ENCODE results near the gene TMEM35B. TPM values are rescaled to one million over a fixed set of nuclear protein-coding genes. Genes with fewer than 3 reads are reported as not detected.

The TMEM35B gene
- total and polyA plus RNA-seq, 4 donors = 31.3 to 68.4 (median 42.9) TPM

DNA sequence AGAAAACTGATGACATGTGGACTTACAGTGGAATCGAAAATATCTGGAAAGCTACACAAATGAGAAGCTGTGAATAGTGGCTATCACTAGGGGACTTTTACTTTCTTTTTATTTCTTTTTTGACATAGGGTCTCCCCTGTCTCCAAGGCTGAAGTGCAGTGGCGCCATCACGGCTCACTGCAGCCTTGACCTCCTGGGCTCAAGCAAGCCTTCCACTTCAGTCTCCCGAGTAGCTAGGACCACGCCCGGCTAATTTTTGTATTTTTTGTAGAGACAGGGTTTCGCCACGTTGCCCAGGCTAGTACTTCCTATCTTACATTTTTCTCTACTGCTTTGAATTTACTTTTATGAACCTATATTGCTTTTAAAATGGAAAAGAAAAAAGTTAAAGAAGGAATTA, 10.5 kb downstream of the TMEM35B start:
- no peak overlapping the region for H3K9ac ChIP-seq (ENCODE audit: insufficient read depth in 1 of 2, low read length in 2 of 2)
- H3K4me3 ChIP-seq = no peak overlapping the region
- peaks cover 0 to 5% (median 0%) of the 10 kb centered on the region in 5 donors for H3K4me1 ChIP-seq (ENCODE audit: control insufficient read depth in 5 of 5, insufficient read depth in 5 of 5, low read length in 5 of 5)
- WGBS, 2 donors = 80 to 84% methylated on average over 8 of the region's 8 CpGs
- ATAC-seq (ENCODE audit: insufficient read depth, low FRiP score) (no peak), DNase-seq (no peak)
- H3K36me3 ChIP-seq (ENCODE audit: control insufficient read depth in 4 of 4, insufficient read depth in 4 of 4, low read length in 4 of 4) = peaks cover 0 to 8% (median 0%) of the 10 kb centered on the region in 4 donors
- H3K27ac ChIP-seq (ENCODE audit: low read depth in 1 of 2, low read length in 1 of 2) = no peak overlapping the region
- H3K27me3 ChIP-seq (ENCODE audit: control insufficient read depth in 3 of 3, insufficient read depth in 3 of 3, low read length in 2 of 3) = peaks cover 0 to 5% (median 0%) of the 10 kb centered on the region in 3 donors
- no peaks in the 10 kb centered on the region for H3K9me3 ChIP-seq (ENCODE audit: control insufficient read depth in 4 of 4, insufficient read depth in 3 of 4, low read length in 3 of 4)
- TF ChIP-seq, protein P1, sequence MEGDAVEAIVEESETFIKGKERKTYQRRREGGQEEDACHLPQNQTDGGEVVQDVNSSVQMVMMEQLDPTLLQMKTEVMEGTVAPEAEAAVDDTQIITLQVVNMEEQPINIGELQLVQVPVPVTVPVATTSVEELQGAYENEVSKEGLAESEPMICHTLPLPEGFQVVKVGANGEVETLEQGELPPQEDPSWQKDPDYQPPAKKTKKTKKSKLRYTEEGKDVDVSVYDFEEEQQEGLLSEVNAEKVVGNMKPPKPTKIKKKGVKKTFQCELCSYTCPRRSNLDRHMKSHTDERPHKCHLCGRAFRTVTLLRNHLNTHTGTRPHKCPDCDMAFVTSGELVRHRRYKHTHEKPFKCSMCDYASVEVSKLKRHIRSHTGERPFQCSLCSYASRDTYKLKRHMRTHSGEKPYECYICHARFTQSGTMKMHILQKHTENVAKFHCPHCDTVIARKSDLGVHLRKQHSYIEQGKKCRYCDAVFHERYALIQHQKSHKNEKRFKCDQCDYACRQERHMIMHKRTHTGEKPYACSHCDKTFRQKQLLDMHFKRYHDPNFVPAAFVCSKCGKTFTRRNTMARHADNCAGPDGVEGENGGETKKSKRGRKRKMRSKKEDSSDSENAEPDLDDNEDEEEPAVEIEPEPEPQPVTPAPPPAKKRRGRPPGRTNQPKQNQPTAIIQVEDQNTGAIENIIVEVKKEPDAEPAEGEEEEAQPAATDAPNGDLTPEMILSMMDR (IDR thresholded peaks at IDR 0.05; ENCODE audit: control extremely low read depth, extremely low read depth) = no peak

- peaks cover 0 to 2% (median 0%) of the 10 kb centered on the region in 4 donors for H3K9me3 ChIP-seq (ENCODE audit: control insufficient read depth in 4 of 4, insufficient read depth in 3 of 4, low read length in 3 of 4)
- H3K4me3 ChIP-seq = no peak overlapping the region
- WGBS, 2 donors = 93 to 100% methylated on average over 3 of the region's 3 CpGs
- no peak for DNase-seq
- peaks cover 0 to 5% (median 0%) of the 10 kb centered on the region in 5 donors for H3K4me1 ChIP-seq (ENCODE audit: control insufficient read depth in 5 of 5, insufficient read depth in 5 of 5, low read length in 5 of 5)
- no peak overlapping the region for H3K9ac ChIP-seq (ENCODE audit: insufficient read depth in 1 of 2, low read length in 2 of 2)
- H3K27ac ChIP-seq (ENCODE audit: low read depth in 1 of 2, low read length in 1 of 2) = no peak overlapping the region
- H3K27me3 ChIP-seq (ENCODE audit: control insufficient read depth in 3 of 3, insufficient read depth in 3 of 3, low read length in 2 of 3) = peaks cover 0 to 5% (median 0%) of the 10 kb centered on the region in 3 donors
- ATAC-seq (ENCODE audit: insufficient read depth, low FRiP score) = no peak
- TF ChIP-seq, protein P1 (IDR thresholded peaks at IDR 0.05; ENCODE audit: control extremely low read depth, extremely low read depth) = no peak
- H3K36me3 ChIP-seq (ENCODE audit: control insufficient read depth in 4 of 4, insufficient read depth in 4 of 4, low read length in 4 of 4) = peaks cover 0 to 6% (median 0%) of the 10 kb centered on the region in 4 donors
Measured at GRCh38 chr1:34973326-34973725, 11.8 kb downstream of the TMEM35B start.

DNA sequence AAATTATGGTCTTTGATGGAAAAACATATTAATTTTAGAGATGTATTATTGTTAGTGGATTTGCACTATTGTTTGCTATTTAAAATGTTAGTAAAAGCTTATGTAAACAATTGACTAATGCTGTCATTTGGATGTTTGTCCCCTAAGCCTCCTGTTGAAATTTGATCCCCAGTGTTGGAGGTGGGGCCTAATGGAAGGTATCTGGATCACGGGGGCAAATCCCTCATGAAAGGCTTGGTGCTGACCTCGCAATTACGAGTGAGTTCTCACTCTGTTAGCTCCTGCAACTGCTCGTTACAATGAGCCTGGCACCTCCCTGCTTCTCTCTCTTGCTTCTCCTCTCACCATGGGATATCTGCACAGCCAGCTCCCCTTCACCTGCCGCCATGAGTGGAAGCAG, 14.3 kb downstream of the TMEM35B start:
- WGBS, 2 donors = 42 to 65% methylated on average over 5 of the region's 5 CpGs

More for the DNA sequence above, 14.3 kb downstream of the TMEM35B start:
- Histone ChIP-seq H3K36me3 (ENCODE audit: control insufficient read depth in 4 of 4, insufficient read depth in 4 of 4, low read length in 4 of 4) (no peaks in the 10 kb centered on the region), H3K9ac (ENCODE audit: insufficient read depth in 1 of 2, low read length in 2 of 2) (no peak overlapping the region), H3K27me3 (ENCODE audit: control insufficient read depth in 3 of 3, insufficient read depth in 3 of 3, low read length in 2 of 3) (peaks cover 0 to 1% (median 0%) of the 10 kb centered on the region in 3 donors), H3K9me3 (ENCODE audit: control insufficient read depth in 4 of 4, insufficient read depth in 3 of 4, low read length in 3 of 4) (peaks cover 0 to 2% (median 0%) of the 10 kb centered on the region in 4 donors), H3K4me3 (no peak overlapping the region), H3K27ac (ENCODE audit: low read depth in 1 of 2, low read length in 1 of 2) (no peak overlapping the region), H3K4me1 (ENCODE audit: control insufficient read depth in 5 of 5, insufficient read depth in 5 of 5, low read length in 5 of 5) (peaks cover 0 to 5% (median 0%) of the 10 kb centered on the region in 5 donors)
- ATAC-seq (ENCODE audit: insufficient read depth, low FRiP score) (no peak), DNase-seq (no peak)
- TF ChIP-seq, protein P1 (IDR thresholded peaks at IDR 0.05; ENCODE audit: control extremely low read depth, extremely low read depth) = no peak

Data from lung (tissue), 12 donors.